ENCODE results near the gene OR14C36. TPM values are rescaled to one million over a fixed set of nuclear protein-coding genes. Genes with fewer than 3 reads are reported as not detected.

OR14C36 gene
- total and polyA plus RNA-seq, 3 donors from 2014 or later: not detected

DNA sequence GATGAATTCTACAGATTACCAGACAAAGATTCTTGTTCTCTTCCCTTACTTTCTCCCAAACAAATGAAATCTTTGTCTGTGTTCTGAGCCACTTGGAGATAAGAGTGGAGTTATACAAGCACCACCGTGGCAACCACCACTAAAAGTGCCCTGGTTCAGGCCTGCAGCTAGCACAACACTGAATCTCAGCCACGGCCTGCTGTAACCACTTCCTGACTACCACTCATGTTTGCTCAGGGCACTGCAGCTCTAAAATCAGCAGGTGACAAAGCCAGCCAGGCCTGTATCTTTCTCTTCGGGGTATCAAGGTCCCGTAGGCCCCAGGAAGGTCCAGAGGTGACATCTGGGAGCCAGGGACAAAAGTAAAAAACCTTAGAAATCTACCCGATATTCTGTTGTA is 23.8 kb downstream of the OR14C36 start:
- Histone ChIP-seq H3K4me1 (no peaks in the 10 kb centered on the region), H3K9me3 (no peaks in the 10 kb centered on the region), H3K27ac (no peak overlapping the region), H3K4me3 (no peak overlapping the region), H3K27me3 (no peaks in the 10 kb centered on the region), H3K36me3 (ENCODE audit: low read depth, missing control alignments) (no peaks in the 10 kb centered on the region)
- intact Hi-C loops (cut with DNase I; ENCODE audit: low total_unique reads): no loop called here
- no peak for DNase-seq
- TF ChIP-seq, protein P1, sequence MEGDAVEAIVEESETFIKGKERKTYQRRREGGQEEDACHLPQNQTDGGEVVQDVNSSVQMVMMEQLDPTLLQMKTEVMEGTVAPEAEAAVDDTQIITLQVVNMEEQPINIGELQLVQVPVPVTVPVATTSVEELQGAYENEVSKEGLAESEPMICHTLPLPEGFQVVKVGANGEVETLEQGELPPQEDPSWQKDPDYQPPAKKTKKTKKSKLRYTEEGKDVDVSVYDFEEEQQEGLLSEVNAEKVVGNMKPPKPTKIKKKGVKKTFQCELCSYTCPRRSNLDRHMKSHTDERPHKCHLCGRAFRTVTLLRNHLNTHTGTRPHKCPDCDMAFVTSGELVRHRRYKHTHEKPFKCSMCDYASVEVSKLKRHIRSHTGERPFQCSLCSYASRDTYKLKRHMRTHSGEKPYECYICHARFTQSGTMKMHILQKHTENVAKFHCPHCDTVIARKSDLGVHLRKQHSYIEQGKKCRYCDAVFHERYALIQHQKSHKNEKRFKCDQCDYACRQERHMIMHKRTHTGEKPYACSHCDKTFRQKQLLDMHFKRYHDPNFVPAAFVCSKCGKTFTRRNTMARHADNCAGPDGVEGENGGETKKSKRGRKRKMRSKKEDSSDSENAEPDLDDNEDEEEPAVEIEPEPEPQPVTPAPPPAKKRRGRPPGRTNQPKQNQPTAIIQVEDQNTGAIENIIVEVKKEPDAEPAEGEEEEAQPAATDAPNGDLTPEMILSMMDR (IDR thresholded peaks at IDR 0.05): no peak
- TF ChIP-seq POLR2A (IDR thresholded peaks at IDR 0.05): no peak
- WGBS, 2 donors: 70 to 85% methylated on average over 5 of the region's 5 CpGs

DNA sequence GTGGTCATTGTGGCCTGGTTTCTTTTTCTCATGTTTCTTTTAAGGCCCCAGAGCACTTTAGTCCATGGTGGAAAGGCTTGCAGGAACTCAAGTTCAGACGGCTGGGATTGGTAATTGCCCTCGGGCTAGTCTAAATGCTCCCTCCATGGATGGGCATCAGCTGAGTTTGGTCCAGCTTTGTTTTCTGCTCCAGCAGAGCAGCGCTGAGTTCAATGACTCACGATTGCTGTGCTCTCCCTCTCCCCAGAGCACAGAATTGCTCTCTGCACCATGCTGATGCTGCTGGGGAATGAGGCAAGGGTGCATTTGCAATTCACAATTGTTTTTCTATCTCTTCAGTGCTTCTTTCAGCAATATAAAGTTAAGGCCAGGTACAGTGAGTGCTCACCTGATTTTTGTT is 25.2 kb downstream of the OR14C36 start:
- Histone ChIP-seq H3K27ac (no peak overlapping the region), H3K4me3 (no peak overlapping the region), H3K27me3 (no peaks in the 10 kb centered on the region), H3K36me3 (ENCODE audit: low read depth, missing control alignments) (no peaks in the 10 kb centered on the region), H3K9me3 (no peaks in the 10 kb centered on the region), H3K4me1 (no peaks in the 10 kb centered on the region)
- TF ChIP-seq, protein P1 (IDR thresholded peaks at IDR 0.05): no peak
- TF ChIP-seq POLR2A (IDR thresholded peaks at IDR 0.05): no peak
- 78 to 84% methylated on average over 4 of the region's 4 CpGs for WGBS, 2 donors
- intact Hi-C loops (cut with DNase I; ENCODE audit: low total_unique reads): no loop called here
- DNase-seq: no peak

DNA sequence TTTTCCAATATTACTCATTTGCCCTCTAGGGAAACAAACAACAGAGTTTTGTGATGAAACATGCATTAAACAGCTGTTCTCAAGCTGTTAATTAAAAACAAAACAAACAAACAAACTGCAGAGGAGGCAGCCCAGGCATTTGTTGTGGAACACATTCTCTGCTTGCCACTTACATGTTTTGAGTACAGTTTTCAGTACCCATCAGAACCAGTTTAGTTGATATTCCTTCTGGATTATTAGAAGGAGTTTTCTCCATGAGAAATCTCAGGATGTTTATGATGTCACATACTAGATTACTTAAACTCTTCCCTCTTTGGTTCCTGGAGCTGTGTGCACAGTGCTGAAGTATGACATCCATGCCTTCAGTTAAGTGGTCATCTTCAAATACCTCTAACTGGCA is 26.9 kb downstream of the OR14C36 start, which contains the start of gene OR2T6:
OR2T6 (plus strand) TSS at position 301 of the 400 bp plus-strand sequence. CDS start 11,863 bp downstream, outside the sequence.
- Histone ChIP-seq H3K27me3 (no peaks in the 10 kb centered on the region), H3K36me3 (ENCODE audit: low read depth, missing control alignments) (no peaks in the 10 kb centered on the region), H3K9me3 (no peaks in the 10 kb centered on the region), H3K4me1 (no peaks in the 10 kb centered on the region), H3K27ac (no peak within 1 kb of the TSS), H3K4me3 (no peak within 1 kb of the TSS)
- intact Hi-C loops (cut with DNase I; ENCODE audit: low total_unique reads): no loop called here
- no peak for DNase-seq
- no peak for TF ChIP-seq POLR2A (IDR thresholded peaks at IDR 0.05)
- TF ChIP-seq, protein P1 (IDR thresholded peaks at IDR 0.05): no peak

DNA sequence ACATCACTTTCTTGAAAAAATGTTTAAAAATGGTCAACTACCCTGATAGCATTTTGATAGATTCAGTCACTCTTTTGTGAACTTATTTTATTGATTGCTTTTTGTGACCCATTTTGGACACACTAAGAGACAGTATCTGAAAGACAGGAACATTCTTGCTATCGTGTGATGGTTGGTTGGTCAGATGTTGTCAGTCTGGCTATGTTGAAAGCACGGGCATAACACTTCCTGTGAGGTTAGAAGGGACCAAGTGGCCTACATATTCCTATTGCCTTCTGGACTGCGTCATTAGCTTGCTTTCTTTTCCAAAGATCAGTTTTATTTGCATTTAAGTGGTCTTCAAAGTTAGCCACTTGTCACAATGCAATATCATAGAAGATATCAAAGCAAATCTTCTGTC is 28.3 kb downstream of the OR14C36 start:
- no peak for DNase-seq
- no peaks in the 10 kb centered on the region for H3K27me3 ChIP-seq
- intact Hi-C loops (cut with DNase I; ENCODE audit: low total_unique reads): no loop called here
- WGBS, 2 donors: 79 to 81% methylated on average over 3 of the region's 3 CpGs
- H3K4me3 ChIP-seq: no peak overlapping the region
- no peaks in the 10 kb centered on the region for H3K9me3 ChIP-seq
- H3K36me3 ChIP-seq (ENCODE audit: low read depth, missing control alignments): no peaks in the 10 kb centered on the region
- H3K27ac ChIP-seq: no peak overlapping the region
- H3K4me1 ChIP-seq: no peaks in the 10 kb centered on the region
- TF ChIP-seq, protein P1 (IDR thresholded peaks at IDR 0.05): no peak
- no peak for TF ChIP-seq POLR2A (IDR thresholded peaks at IDR 0.05)

DNA sequence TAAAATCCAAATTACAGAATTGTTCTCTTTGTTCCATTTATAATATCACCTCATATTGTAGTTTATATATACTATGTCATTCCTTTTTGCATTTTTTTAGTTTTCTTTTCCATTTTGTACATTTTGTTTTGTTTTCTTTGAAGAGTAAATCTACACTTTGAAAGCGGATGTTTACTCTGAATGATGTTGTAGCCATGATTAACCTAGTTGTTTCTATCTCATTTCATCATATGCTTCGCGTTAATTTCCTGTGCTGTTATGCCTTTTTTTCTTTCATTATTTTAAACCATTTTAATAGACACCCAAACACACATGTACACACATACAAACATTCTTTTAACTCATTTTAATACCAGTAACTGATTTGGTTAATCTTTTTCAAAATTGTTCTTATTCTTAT is 32.3 kb downstream of the OR14C36 start:
- Histone ChIP-seq H3K4me3 (no peak overlapping the region), H3K27ac (no peak overlapping the region), H3K36me3 (ENCODE audit: low read depth, missing control alignments) (no peaks in the 10 kb centered on the region), H3K9me3 (no peaks in the 10 kb centered on the region), H3K4me1 (no peaks in the 10 kb centered on the region), H3K27me3 (no peaks in the 10 kb centered on the region)
- DNase-seq: no peak
- TF ChIP-seq, protein P1 (IDR thresholded peaks at IDR 0.05): no peak
- TF ChIP-seq POLR2A (IDR thresholded peaks at IDR 0.05): no peak
- WGBS, 2 donors: 85 to 90% methylated on average over 3 of the region's 3 CpGs
- intact Hi-C loops (cut with DNase I; ENCODE audit: low total_unique reads): no loop called here
